ENCODE results near the gene BHLHE41.

- TF ChIP-seq CTCF (IDR thresholded peaks at IDR 0.05) (no peak), MYC (IDR thresholded peaks at IDR 0.05; ENCODE audit: borderline replicate concordance, low read length) (no peak), CEBPB (IDR thresholded peaks at IDR 0.05) (no peak), SREBF2 (IDR thresholded peaks at IDR 0.05) (no peak), NFE2L2 (conservative IDR thresholded peaks at IDR 0.05; ENCODE audit: low read length) (no peak)
These were observed 23.5 kb downstream of the BHLHE41 start for GRCh38 chr12:26101350-26101734.

Data from A549 (cell line).